Measurements from ENCODE around the gene SLC16A7.

- TF ChIP-seq CTCF (conservative IDR thresholded peaks at IDR 0.05) (no peak), EZH2 (IDR thresholded peaks at IDR 0.05; ENCODE audit: low read depth) (no peak)
Measured at GRCh38 chr12:59734371-59734770, 138.5 kb downstream of the SLC16A7 start.
